IPS DF 4.7 (cell line): ENCODE measurements around the gene ATP5F1D.

Source experiments
- DNase-seq: peaks from one replicate; pipeline ENCODE4 v3.0.0-alpha.2; 2013; ENCODE audit warnings: low spot score; ENCODE audit errors: extremely low read depth

The ATP5F1D gene

DNA sequence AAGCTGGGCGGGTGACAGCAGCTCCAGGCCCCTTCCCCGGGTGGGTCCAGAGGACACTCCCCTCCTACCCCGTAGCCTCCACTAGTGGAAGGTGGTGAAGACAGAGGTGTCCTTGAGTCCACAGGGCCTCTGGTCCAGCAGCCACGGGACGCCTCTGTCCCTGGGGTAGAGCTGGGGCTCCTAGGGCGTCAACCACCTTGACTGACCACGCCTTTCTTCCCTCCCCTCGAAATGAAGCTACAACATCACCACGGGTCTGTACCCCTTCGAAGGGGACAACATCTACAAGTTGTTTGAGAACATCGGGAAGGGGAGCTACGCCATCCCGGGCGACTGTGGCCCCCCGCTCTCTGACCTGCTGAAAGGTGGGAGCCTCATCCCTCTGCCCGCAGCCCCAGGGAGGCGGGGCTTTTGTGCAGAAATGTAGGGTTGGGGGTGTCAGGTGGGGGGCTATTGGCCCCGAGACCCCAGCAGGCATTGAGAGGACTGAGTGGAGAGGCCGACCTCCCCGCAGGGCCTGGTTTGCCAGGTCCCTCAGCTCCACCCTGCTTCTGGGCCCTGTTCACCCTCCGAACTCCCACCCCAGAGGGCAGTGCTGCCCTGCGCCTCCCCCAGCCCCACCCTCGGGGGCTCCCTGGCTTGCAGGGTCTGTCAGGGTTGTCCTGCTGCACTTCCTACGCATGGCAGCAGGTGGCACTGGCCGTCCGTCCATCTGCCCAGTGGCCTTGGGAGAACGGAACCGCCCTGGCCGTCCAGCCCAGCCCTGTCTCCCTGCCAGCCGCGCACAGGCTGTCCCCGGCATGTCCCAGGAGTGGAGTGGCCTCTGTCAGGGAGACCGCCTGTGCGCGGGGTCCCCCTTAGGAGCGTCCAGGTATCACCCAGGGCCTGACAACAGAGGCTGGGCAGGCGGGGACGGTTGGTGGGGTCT is 20.3 kb upstream of the ATP5F1D start:
- DNase-seq: no peak

DNA sequence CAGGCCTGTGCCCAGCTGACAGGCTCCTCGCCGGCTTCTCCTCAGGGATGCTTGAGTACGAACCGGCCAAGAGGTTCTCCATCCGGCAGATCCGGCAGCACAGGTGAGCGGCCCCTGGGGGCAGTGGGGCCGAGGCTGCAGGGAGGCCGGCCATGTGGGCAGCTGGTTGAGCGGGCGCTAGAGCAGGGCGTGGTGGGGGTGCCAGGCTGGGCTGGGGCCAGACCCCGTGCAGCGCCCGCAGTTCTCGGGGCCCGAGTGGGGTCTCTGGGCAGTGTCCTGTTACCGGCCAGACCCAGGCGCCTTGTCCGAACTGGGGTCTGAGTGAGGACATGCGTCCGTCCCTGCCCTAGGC is 19.7 kb upstream of the ATP5F1D start:
- no peak for DNase-seq

GRCh38 chr19:1222394-1222793 is 19.2 kb upstream of the ATP5F1D start:
- DNase-seq: no peak

DNA sequence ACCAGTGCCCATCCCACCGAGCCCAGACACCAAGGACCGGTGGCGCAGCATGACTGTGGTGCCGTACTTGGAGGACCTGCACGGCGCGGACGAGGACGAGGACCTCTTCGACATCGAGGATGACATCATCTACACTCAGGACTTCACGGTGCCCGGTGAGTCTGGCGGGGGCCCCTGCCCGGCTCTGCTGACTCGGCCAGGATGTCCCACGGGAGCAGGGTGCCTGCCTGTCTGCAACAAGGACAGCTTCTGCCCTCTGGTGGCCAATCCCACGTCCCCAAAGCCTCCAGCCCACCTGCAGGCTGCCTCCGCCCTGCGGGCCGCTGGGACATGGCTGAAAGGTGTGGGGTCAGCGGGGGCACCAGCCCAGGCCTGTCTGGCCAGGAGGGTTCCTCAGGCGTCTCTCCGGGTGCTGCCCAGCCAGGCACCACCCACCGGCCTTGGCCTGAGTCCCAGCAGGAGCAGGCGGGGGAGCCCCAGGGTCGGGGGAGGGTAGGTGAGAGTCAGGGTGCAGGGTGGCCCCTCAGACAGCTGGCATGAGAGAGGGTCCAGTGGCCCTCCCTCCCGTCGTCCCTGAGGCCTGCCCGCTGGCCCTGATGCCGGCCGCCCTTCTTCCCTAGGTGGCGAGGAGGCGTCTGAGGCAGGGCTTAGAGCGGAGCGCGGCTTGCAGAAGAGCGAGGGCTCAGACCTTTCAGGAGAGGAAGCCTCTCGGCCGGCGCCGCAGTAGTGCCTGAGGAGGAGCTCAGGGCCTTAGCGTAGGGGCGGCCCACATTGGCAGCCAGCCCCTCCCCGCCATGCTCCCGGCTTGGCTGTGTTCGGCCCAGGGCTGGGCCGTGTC is 18.3 kb upstream of the ATP5F1D start:
- DNase-seq: no peak

GRCh38 chr19:1224047-1224825 is 17.3 kb upstream of the ATP5F1D start:
- DNase-seq: no peak

DNA sequence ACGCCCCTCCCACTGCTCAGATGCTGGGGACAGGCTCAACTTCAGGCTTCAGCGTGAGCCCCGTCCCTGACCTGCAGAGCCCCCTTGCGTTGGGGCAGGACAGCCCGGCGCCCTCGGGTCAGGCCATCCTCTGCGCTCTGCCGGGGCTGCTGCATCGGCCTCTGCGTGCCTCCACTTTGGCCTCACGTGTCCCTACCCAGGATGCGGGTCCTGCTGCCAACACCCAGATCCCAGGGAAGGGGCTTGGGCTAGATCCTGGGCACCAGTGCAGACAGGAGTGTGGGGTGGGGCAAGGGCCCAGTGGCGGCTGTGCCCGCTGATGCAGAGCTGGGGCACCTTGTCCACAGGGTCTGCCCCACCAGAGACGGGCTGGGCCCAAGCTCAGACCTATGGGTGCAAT is 16.7 kb upstream of the ATP5F1D start:
- DNase-seq: no peak

DNA sequence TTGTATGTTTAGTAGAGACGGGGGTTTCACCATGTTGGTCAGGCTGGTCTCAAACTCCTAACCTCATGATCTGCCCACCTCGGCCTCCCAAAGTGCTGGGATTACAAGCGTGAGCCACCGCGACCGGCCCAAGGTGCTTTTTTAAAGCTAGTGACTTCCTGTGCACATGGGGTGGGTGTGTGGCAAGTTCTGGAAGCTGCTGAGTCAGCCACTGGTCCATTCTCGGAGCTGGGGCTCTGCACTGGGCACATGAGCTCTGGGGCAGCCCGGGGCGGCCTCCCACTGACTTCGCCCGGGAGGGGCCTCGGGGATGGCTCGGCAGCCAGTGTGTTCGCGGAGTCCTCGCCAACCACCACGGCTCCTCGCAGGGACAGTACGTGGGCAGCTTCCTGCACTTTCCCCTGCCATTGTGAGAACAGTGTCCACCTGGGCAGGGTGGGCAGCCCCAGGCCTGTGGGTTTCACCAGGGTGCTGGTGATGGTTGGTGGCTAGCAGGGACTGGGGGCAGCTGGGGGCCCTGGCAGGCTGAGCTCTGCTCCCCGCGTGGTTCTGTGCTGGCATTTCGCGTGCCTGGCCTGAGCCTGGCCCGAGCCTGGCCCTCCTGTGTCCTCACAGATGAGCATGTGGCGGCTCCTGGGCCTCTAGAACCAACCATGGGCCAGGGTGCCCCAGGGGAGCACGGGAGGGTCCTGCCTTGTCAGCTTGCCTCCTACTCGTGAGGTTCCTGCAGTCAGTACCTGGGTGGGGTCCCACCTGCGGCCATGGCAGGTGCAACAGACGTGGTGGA is 15.9 kb upstream of the ATP5F1D start:
- DNase-seq: no peak

DNA sequence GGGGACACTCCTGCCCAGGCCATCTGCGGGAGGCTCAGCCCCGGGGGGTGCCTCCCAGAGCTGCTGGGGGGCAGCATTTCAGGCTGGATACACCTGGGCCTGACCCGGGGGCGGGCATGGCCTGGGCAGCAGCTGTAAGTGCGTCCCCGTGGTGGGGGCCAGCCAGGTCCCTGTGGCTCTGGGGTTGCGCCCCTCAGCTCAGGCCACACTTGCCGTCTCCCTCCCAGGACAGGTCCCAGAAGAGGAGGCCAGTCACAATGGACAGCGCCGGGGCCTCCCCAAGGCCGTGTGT is 15.4 kb upstream of the ATP5F1D start:
- no peak for DNase-seq

DNA sequence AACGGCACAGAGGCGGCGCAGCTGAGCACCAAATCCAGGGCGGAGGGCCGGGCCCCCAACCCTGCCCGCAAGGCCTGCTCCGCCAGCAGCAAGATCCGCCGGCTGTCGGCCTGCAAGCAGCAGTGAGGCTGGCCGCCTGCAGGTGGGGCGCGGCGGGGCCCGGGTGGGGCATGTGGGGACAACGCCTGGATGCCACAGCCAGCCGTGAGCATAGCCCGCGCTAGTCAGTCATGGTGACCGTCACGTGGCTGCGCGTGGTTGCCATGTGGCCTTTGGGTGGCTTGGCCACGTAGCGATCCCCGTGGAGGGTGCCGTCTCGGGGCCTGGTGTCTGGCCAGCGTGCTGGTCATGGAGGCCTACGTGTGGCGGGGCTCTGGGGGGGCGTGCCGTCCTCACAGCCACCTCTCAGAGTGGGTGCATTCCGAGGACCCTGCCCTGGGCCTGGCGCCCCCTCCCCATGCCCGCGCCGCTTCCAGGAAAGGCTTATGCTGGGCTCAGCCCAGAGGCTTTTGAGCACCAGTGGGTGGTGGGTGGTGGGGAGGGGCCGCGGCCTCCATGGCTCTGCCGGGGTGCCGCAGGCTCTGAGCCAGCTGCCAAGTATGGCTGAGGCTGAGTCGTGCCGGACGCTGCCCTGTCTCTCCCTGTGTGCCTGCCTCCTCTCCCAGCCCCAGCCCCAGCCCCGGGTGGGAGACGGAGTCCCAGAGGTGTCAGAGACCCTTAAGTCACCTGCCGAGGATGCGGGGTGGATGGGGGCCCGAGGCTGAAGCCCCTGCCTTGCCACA is 14.8 kb upstream of the ATP5F1D start:
- DNase-seq: no peak

DNA sequence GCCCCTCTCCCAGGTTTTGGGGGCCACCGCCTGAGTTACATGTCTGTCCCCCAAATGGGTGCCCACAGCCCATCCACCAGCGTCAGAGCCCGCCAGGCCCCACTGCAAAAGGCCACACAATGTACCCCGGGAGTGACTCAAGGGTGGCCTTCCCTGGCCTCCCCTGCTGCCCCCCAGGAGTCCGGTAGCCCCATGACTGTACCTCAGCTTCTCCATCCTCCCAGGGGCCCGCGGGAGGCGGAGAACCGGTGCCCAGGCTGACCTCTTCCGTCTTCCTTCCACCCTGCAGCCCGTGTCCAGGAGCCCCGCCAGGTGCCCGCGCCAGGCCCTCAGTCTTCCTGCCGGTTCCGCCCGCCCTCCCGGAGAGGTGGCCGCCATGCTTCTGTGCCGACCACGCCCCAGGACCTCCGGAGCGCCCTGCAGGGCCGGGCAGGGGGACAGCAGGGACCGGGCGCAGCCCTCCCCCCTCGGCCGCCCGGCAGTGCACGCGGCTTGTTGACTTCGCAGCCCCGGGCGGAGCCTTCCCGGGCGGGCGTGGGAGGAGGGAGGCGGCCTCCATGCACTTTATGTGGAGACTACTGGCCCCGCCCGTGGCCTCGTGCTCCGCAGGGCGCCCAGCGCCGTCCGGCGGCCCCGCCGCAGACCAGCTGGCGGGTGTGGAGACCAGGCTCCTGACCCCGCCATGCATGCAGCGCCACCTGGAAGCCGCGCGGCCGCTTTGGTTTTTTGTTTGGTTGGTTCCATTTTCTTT is 14.1 kb upstream of the ATP5F1D start:
- DNase-seq: no peak

DNA sequence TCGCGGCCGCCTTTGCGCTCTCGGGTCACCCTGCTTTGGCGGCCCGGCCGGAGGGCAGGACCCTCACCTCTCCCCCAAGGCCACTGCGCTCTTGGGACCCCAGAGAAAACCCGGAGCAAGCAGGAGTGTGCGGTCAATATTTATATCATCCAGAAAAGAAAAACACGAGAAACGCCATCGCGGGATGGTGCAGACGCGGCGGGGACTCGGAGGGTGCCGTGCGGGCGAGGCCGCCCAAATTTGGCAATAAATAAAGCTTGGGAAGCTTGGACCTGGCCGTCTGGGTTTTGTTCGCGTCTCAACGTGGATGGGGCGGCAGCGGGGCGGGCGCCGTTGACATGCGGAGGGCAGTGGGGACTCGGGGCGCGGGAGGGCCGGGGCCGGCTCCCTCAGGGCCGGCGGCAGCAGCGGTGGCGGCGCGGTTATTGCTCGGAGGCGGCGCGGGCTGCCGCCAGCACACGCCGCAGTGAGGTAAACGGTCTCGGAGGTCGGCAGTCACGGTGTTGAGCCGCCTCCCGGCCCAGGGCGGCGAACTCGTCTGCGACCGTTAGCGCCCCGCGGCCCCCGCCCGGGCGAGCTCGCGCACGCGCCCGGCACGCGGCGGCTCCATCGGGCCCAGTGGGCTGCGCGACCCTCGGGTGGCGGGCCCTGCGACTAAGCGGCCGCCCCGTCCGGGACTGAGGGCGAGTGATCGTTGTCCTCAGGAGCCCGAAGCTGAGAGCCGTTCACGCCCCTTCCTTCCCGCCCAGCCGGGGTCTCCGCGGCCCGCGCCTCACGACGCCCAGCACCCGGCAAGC is 13.2 kb upstream of the ATP5F1D start:
- no peak for DNase-seq

- no peak for DNase-seq
These were observed 12.3 kb upstream of the ATP5F1D start for GRCh38 chr19:1229056-1229923.

GRCh38 chr19:1229924-1230782 is 11.4 kb upstream of the ATP5F1D start:
- no peak for DNase-seq

DNA sequence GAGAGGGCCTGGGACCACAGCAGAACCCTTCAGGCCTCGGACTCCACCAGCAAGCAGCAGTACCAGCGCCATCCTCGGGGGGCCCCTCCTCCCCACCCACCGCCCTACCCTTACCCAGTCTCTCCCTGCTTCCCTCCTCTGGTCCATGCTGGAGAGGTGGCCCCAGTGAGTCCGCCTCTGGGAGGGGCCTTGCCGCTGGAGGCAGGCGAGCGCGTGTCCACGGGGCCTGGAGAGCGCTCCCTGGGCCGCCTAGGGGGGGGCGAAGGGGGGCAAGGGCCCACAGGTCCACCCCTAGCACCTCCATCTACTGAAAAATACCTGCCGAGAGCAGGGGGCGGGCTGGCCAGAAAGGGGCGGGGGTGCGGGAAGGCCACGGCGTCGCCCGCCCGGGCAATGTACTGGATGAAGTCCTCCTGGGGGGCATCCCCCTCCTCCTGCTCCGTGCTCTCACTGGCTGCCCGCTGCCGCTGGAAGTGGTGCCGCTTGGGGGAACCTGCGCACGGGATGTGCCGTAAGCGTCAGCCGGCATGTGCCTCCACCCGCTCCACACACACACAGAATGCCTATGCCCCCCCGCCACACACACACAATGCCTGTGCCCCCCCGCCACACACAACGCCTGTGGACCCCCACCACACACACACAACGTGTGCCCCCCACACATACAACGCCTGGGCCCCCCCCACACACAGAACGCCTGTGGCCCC is 10.6 kb upstream of the ATP5F1D start:
- no peak for DNase-seq

DNA sequence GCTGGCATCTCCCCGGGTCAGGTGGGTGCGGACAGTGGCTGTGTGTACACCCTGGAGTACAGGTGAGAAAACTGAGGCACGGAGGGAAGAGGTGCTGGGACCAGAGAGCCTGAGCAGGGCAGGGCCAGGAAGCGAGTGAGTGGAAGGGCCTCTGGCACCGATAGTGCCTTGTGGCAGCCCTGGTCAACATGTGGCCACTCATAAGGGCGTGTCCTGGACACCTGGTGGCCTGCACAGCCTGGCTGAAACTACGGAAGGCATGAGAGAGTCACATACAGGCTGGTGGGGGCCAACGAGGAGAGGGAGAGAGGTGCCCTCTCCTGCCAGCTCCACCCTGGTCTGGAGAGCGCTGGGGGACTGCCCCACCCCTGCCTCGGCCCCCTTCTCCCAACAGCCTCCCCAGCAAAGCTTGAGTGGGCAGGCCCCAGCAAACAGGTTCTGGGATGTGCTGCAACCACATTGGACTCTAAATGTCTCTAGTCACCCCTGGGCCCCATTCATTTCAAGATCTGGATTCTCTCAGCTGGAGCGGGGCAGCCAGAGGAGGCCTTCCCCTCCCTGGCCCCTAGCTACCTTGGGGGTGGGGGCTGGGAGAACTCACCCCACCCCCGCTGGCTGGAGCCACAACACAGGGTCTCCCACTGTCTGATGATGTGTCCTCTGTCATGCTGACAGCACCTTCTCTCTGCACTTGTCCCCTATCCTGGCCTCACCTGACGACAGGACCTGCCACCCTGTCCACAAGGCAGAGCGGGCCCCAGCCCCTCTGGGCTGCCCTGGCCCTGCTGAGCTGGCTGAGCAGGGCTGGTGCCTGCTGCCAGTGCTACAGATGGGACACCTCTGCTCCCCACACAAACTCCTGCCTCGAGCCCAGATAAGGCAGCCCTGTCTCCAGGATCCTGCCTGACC is 9.6 kb upstream of the ATP5F1D start:
- no peak for DNase-seq
